A673 (cell line): Measurements from ENCODE around the gene HBQ1.

Experiments used
- EZH2 ChIP-seq: fragments of 200-600 bp; sonication (generic); IDR thresholded peaks from 2 replicates; pipeline ENCODE4 v1.6.1; 2017; ENCODE audit warnings: borderline replicate concordance, low read depth, mild to moderate bottlenecking, mixed read lengths, antibody characterized with exemption, low read length; ENCODE audit not compliant: poor library complexity, severe bottlenecking
- TF ChIP-seq, protein P1 (sequence below): fragments of 300-800, 200-600 bp; sonication (generic); conservative IDR thresholded peaks from 2 replicates; pipeline ENCODE4 v1.5.1; 2017; ENCODE audit warnings: low read depth, mild to moderate bottlenecking, antibody characterized with exemption, low read length, moderate library complexity, mixed read lengths

DNA sequence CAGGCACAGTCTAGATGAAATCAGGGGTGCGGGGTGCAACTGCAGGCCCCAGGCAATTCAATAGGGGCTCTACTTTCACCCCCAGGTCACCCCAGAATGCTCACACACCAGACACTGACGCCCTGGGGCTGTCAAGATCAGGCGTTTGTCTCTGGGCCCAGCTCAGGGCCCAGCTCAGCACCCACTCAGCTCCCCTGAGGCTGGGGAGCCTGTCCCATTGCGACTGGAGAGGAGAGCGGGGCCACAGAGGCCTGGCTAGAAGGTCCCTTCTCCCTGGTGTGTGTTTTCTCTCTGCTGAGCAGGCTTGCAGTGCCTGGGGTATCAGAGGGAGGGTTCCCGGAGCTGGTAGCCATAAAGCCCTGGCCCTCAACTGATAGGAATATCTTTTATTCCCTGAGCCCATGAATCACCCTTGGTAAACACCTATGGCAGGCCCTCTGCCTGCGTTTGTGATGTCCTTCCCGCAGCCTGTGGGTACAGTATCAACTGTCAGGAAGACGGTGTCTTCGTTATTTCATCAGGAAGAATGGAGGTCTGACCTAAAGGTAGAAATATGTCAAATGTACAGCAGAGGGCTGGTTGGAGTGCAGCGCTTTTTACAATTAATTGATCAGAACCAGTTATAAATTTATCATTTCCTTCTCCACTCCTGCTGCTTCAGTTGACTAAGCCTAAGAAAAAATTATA lies 2.1 kb upstream of the HBQ1 start:
- TF ChIP-seq, protein P1, sequence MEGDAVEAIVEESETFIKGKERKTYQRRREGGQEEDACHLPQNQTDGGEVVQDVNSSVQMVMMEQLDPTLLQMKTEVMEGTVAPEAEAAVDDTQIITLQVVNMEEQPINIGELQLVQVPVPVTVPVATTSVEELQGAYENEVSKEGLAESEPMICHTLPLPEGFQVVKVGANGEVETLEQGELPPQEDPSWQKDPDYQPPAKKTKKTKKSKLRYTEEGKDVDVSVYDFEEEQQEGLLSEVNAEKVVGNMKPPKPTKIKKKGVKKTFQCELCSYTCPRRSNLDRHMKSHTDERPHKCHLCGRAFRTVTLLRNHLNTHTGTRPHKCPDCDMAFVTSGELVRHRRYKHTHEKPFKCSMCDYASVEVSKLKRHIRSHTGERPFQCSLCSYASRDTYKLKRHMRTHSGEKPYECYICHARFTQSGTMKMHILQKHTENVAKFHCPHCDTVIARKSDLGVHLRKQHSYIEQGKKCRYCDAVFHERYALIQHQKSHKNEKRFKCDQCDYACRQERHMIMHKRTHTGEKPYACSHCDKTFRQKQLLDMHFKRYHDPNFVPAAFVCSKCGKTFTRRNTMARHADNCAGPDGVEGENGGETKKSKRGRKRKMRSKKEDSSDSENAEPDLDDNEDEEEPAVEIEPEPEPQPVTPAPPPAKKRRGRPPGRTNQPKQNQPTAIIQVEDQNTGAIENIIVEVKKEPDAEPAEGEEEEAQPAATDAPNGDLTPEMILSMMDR, result no peak
- no peak for TF ChIP-seq EZH2
